Measurements from ENCODE around the gene PRKCZ. TPM values are rescaled to one million over a fixed set of nuclear protein-coding genes. Genes with fewer than 3 reads are reported as not detected.

The PRKCZ gene
- polyA plus RNA-seq, 4 donors, result 44.2 to 252 (median 144) TPM

- H3K36me3 ChIP-seq (ENCODE audit: control insufficient read depth in 3 of 3, insufficient read depth in 2 of 3, low read depth in 1 of 3, low read length in 3 of 3), result peaks cover 6 to 91% (median 7%) of the 10 kb centered on the region in 3 donors
- no peak overlapping the region for H3K4me3 ChIP-seq (ENCODE audit: low read depth in 1 of 3, low read length in 3 of 3)
- 94 to 97% (median 96%) methylated on average over 27 to 28 of the region's 28 CpGs for WGBS, 3 donors
- H3K9me3 ChIP-seq (ENCODE audit: control insufficient read depth in 2 of 2, insufficient read depth in 1 of 2, low read depth in 1 of 2, low read length in 1 of 2), result peaks cover 0 to 20% of the 10 kb centered on the region in 2 donors
- no peaks in the 10 kb centered on the region for H3K4me1 ChIP-seq (ENCODE audit: control insufficient read depth in 3 of 3, insufficient read depth in 2 of 3, low read depth in 1 of 3, low read length in 2 of 3)
- DNase-seq (no peak), FAIRE-seq (no peak)
- H3K27me3 ChIP-seq (ENCODE audit: control insufficient read depth in 3 of 3, insufficient read depth in 3 of 3, low read length in 3 of 3), result no peaks in the 10 kb centered on the region
- no peak overlapping the region for H3K27ac ChIP-seq (ENCODE audit: low read depth in 1 of 3, low read length in 2 of 3)
Observed at GRCh38 chr1:2079396-2080085, 29.3 kb downstream of the PRKCZ start.

- no peak for DNase-seq
- Histone ChIP-seq H3K4me1 (ENCODE audit: control insufficient read depth in 3 of 3, insufficient read depth in 2 of 3, low read depth in 1 of 3, low read length in 2 of 3) (no peaks in the 10 kb centered on the region), H3K27ac (ENCODE audit: low read depth in 1 of 3, low read length in 2 of 3) (no peak overlapping the region), H3K36me3 (ENCODE audit: control insufficient read depth in 3 of 3, insufficient read depth in 2 of 3, low read depth in 1 of 3, low read length in 3 of 3) (peaks cover 4 to 91% (median 6%) of the 10 kb centered on the region in 3 donors), H3K4me3 (ENCODE audit: low read depth in 1 of 3, low read length in 3 of 3) (no peak overlapping the region), H3K27me3 (ENCODE audit: control insufficient read depth in 3 of 3, insufficient read depth in 3 of 3, low read length in 3 of 3) (no peaks in the 10 kb centered on the region), H3K9me3 (ENCODE audit: control insufficient read depth in 2 of 2, insufficient read depth in 1 of 2, low read depth in 1 of 2, low read length in 1 of 2) (peaks cover 0 to 20% of the 10 kb centered on the region in 2 donors)
- no peak for FAIRE-seq
- 94 to 96% (median 95%) methylated on average over 16 of the region's 16 CpGs for WGBS, 3 donors
Observed at GRCh38 chr1:2080140-2080539, 29.9 kb downstream of the PRKCZ start.

- DNase-seq, result no peak
- WGBS, 3 donors, result 94 to 97% (median 97%) methylated on average over 20 of the region's 20 CpGs
- Histone ChIP-seq H3K9me3 (ENCODE audit: control insufficient read depth in 2 of 2, insufficient read depth in 1 of 2, low read depth in 1 of 2, low read length in 1 of 2) (peaks cover 0 to 20% of the 10 kb centered on the region in 2 donors), H3K27ac (ENCODE audit: low read depth in 1 of 3, low read length in 2 of 3) (no peak overlapping the region), H3K4me3 (ENCODE audit: low read depth in 1 of 3, low read length in 3 of 3) (no peak overlapping the region), H3K4me1 (ENCODE audit: control insufficient read depth in 3 of 3, insufficient read depth in 2 of 3, low read depth in 1 of 3, low read length in 2 of 3) (no peaks in the 10 kb centered on the region), H3K27me3 (ENCODE audit: control insufficient read depth in 3 of 3, insufficient read depth in 3 of 3, low read length in 3 of 3) (no peaks in the 10 kb centered on the region), H3K36me3 (ENCODE audit: control insufficient read depth in 3 of 3, insufficient read depth in 2 of 3, low read depth in 1 of 3, low read length in 3 of 3) (peaks cover 4 to 90% (median 6%) of the 10 kb centered on the region in 3 donors)
- no peak for FAIRE-seq
Observed at GRCh38 chr1:2080884-2081283, 30.7 kb downstream of the PRKCZ start.

GRCh38 chr1:2081326-2081885, 31.2 kb downstream of the PRKCZ start:
- FAIRE-seq (no peak), DNase-seq (no peak)
- H3K36me3 ChIP-seq (ENCODE audit: control insufficient read depth in 3 of 3, insufficient read depth in 2 of 3, low read depth in 1 of 3, low read length in 3 of 3), result peaks cover 2 to 89% (median 6%) of the 10 kb centered on the region in 3 donors
- 88 to 95% (median 93%) methylated on average over 20 of the region's 20 CpGs for WGBS, 3 donors
- H3K27ac ChIP-seq (ENCODE audit: low read depth in 1 of 3, low read length in 2 of 3), result no peak overlapping the region
- H3K4me1 ChIP-seq (ENCODE audit: control insufficient read depth in 3 of 3, insufficient read depth in 2 of 3, low read depth in 1 of 3, low read length in 2 of 3), result no peaks in the 10 kb centered on the region
- no peaks in the 10 kb centered on the region for H3K27me3 ChIP-seq (ENCODE audit: control insufficient read depth in 3 of 3, insufficient read depth in 3 of 3, low read length in 3 of 3)
- H3K9me3 ChIP-seq (ENCODE audit: control insufficient read depth in 2 of 2, insufficient read depth in 1 of 2, low read depth in 1 of 2, low read length in 1 of 2), result peaks cover 0 to 20% of the 10 kb centered on the region in 2 donors
- H3K4me3 ChIP-seq (ENCODE audit: low read depth in 1 of 3, low read length in 3 of 3), result no peak overlapping the region

GRCh38 chr1:2082064-2082463, 31.9 kb downstream of the PRKCZ start:
- FAIRE-seq (no peak), DNase-seq (no peak)
- Histone ChIP-seq H3K36me3 (ENCODE audit: control insufficient read depth in 3 of 3, insufficient read depth in 2 of 3, low read depth in 1 of 3, low read length in 3 of 3) (peaks cover under 1 to 89% (median 2%) of the 10 kb centered on the region in 3 donors), H3K27me3 (ENCODE audit: control insufficient read depth in 3 of 3, insufficient read depth in 3 of 3, low read length in 3 of 3) (no peaks in the 10 kb centered on the region), H3K9me3 (ENCODE audit: control insufficient read depth in 2 of 2, insufficient read depth in 1 of 2, low read depth in 1 of 2, low read length in 1 of 2) (peaks cover 0 to 15% of the 10 kb centered on the region in 2 donors), H3K4me3 (ENCODE audit: low read depth in 1 of 3, low read length in 3 of 3) (no peak overlapping the region), H3K4me1 (ENCODE audit: control insufficient read depth in 3 of 3, insufficient read depth in 2 of 3, low read depth in 1 of 3, low read length in 2 of 3) (no peaks in the 10 kb centered on the region), H3K27ac (ENCODE audit: low read depth in 1 of 3, low read length in 2 of 3) (no peak overlapping the region)
- WGBS, 3 donors, result 91 to 97% (median 92%) methylated on average over 22 of the region's 22 CpGs

- Histone ChIP-seq H3K4me1 (ENCODE audit: control insufficient read depth in 3 of 3, insufficient read depth in 2 of 3, low read depth in 1 of 3, low read length in 2 of 3) (no peaks in the 10 kb centered on the region), H3K36me3 (ENCODE audit: control insufficient read depth in 3 of 3, insufficient read depth in 2 of 3, low read depth in 1 of 3, low read length in 3 of 3) (peaks cover 0 to 92% (median 6%) of the 10 kb centered on the region in 3 donors), H3K27me3 (ENCODE audit: control insufficient read depth in 3 of 3, insufficient read depth in 3 of 3, low read length in 3 of 3) (no peaks in the 10 kb centered on the region), H3K27ac (ENCODE audit: low read depth in 1 of 3, low read length in 2 of 3) (no peak overlapping the region), H3K4me3 (ENCODE audit: low read depth in 1 of 3, low read length in 3 of 3) (no peak overlapping the region), H3K9me3 (ENCODE audit: control insufficient read depth in 2 of 2, insufficient read depth in 1 of 2, low read depth in 1 of 2, low read length in 1 of 2) (no peaks in the 10 kb centered on the region)
- DNase-seq, result no peak
- no peak for FAIRE-seq
- WGBS, 3 donors, result 87 to 90% (median 89%) methylated on average over 18 of the region's 18 CpGs
Observed at GRCh38 chr1:2083666-2084065, 33.5 kb downstream of the PRKCZ start.

- Histone ChIP-seq H3K36me3 (ENCODE audit: control insufficient read depth in 3 of 3, insufficient read depth in 2 of 3, low read depth in 1 of 3, low read length in 3 of 3) (peaks cover 0 to 92% (median 6%) of the 10 kb centered on the region in 3 donors), H3K4me1 (ENCODE audit: control insufficient read depth in 3 of 3, insufficient read depth in 2 of 3, low read depth in 1 of 3, low read length in 2 of 3) (no peaks in the 10 kb centered on the region), H3K9me3 (ENCODE audit: control insufficient read depth in 2 of 2, insufficient read depth in 1 of 2, low read depth in 1 of 2, low read length in 1 of 2) (no peaks in the 10 kb centered on the region), H3K27ac (ENCODE audit: low read depth in 1 of 3, low read length in 2 of 3) (no peak overlapping the region), H3K27me3 (ENCODE audit: control insufficient read depth in 3 of 3, insufficient read depth in 3 of 3, low read length in 3 of 3) (no peaks in the 10 kb centered on the region), H3K4me3 (ENCODE audit: low read depth in 1 of 3, low read length in 3 of 3) (no peak overlapping the region)
- FAIRE-seq, result no peak
- WGBS, 3 donors, result 95 to 96% (median 96%) methylated on average over 20 of the region's 20 CpGs
- DNase-seq, result no peak
Observed at GRCh38 chr1:2084306-2084705, 34.1 kb downstream of the PRKCZ start.

GRCh38 chr1:2085080-2085479, 34.9 kb downstream of the PRKCZ start:
- Histone ChIP-seq H3K4me3 (ENCODE audit: low read depth in 1 of 3, low read length in 3 of 3) (no peak overlapping the region), H3K4me1 (ENCODE audit: control insufficient read depth in 3 of 3, insufficient read depth in 2 of 3, low read depth in 1 of 3, low read length in 2 of 3) (no peaks in the 10 kb centered on the region), H3K36me3 (ENCODE audit: control insufficient read depth in 3 of 3, insufficient read depth in 2 of 3, low read depth in 1 of 3, low read length in 3 of 3) (peaks cover 0 to 92% (median 6%) of the 10 kb centered on the region in 3 donors), H3K27me3 (ENCODE audit: control insufficient read depth in 3 of 3, insufficient read depth in 3 of 3, low read length in 3 of 3) (no peaks in the 10 kb centered on the region), H3K9me3 (ENCODE audit: control insufficient read depth in 2 of 2, insufficient read depth in 1 of 2, low read depth in 1 of 2, low read length in 1 of 2) (no peaks in the 10 kb centered on the region), H3K27ac (ENCODE audit: low read depth in 1 of 3, low read length in 2 of 3) (no peak overlapping the region)
- FAIRE-seq, result no peak
- DNase-seq, result peak in 1 of 2 donors; percentile 45
- 66 to 83% (median 81%) methylated on average over 17 of the region's 17 CpGs for WGBS, 3 donors

Data from small intestine (tissue), 7 donors.